Measurements from ENCODE around the gene SLC7A1.

The SLC7A1 gene

GRCh38 chr13:29510651-29511084, 84.8 kb downstream of the SLC7A1 start:
- DNase-seq (ENCODE audit: low read depth): no peak

GRCh38 chr13:29509999-29510589, 85.4 kb downstream of the SLC7A1 start:
- peak; percentile 54 for DNase-seq (ENCODE audit: low read depth)

- no peak for DNase-seq (ENCODE audit: low read depth)
These were observed 86.6 kb downstream of the SLC7A1 start for GRCh38 chr13:29508876-29509252.

- peak; percentile 58 for DNase-seq (ENCODE audit: low read depth)
These were observed 87.2 kb downstream of the SLC7A1 start for GRCh38 chr13:29508130-29508875.

- no peak for DNase-seq (ENCODE audit: low read depth)
These were observed 88.1 kb downstream of the SLC7A1 start for GRCh38 chr13:29507356-29507755.

- no peak for DNase-seq (ENCODE audit: low read depth)
These were observed 89.5 kb downstream of the SLC7A1 start for GRCh38 chr13:29505950-29506349.

GRCh38 chr13:29505511-29505910, 90.0 kb downstream of the SLC7A1 start:
- DNase-seq (ENCODE audit: low read depth): no peak

- DNase-seq (ENCODE audit: low read depth): no peak
These were observed 90.8 kb downstream of the SLC7A1 start for GRCh38 chr13:29504691-29505090.

- DNase-seq (ENCODE audit: low read depth): no peak
These were observed 92.2 kb downstream of the SLC7A1 start for GRCh38 chr13:29503041-29503837.

- DNase-seq (ENCODE audit: low read depth): no peak
These were observed 93.0 kb downstream of the SLC7A1 start for GRCh38 chr13:29502391-29503008.

GRCh38 chr13:29501674-29502073, 93.8 kb downstream of the SLC7A1 start:
- no peak for DNase-seq (ENCODE audit: low read depth)

- no peak for DNase-seq (ENCODE audit: low read depth)
These were observed 95.1 kb downstream of the SLC7A1 start for GRCh38 chr13:29500386-29500785.

- no peak for DNase-seq (ENCODE audit: low read depth)
These were observed 95.9 kb downstream of the SLC7A1 start for GRCh38 chr13:29499506-29500165.

- DNase-seq (ENCODE audit: low read depth): no peak
These were observed 97.0 kb downstream of the SLC7A1 start for GRCh38 chr13:29498426-29499040.

GRCh38 chr13:29497137-29497654, 98.3 kb downstream of the SLC7A1 start:
- DNase-seq (ENCODE audit: low read depth): no peak

GRCh38 chr13:29496241-29496712, 99.2 kb downstream of the SLC7A1 start:
- DNase-seq (ENCODE audit: low read depth): no peak

GRCh38 chr13:29494520-29494919, 101.0 kb downstream of the SLC7A1 start:
- DNase-seq (ENCODE audit: low read depth): no peak

- no peak for DNase-seq (ENCODE audit: low read depth)
These were observed 101.7 kb downstream of the SLC7A1 start for GRCh38 chr13:29493796-29494195.

- no peak for DNase-seq (ENCODE audit: low read depth)
These were observed 104.2 kb downstream of the SLC7A1 start for GRCh38 chr13:29491248-29491647.

GRCh38 chr13:29490561-29490885, 105.0 kb downstream of the SLC7A1 start:
- DNase-seq (ENCODE audit: low read depth): no peak

All from stromal cell of bone marrow (primary cell).